K562 (cell line): ENCODE results near the gene ZNF620. TPM values are rescaled to one million over a fixed set of nuclear protein-coding genes. Genes with fewer than 3 reads are reported as not detected.

Experiments used
- ATAC-seq: fragments of 200-7000 bp; cut with Tn5 transposase; 3 replicates; pipeline ENCODE4 v1.9.1; 2020; ENCODE audit warnings: moderate library complexity
- BruUV-seq: library from RNA; stranded (reverse); fragments of 400-500 nt; replicated peaks from 2 replicates; lab custom pipeline; 2021; lab: Mats Ljungman, UMichigan
- CTCF ChIA-PET: fragments of 300-600 bp; formaldehyde crosslinking; extraction: SDS; loops from one replicate; lab custom pipeline; 2021; ENCODE audit warnings: low intra/inter-chr PET ratio; lab: Yijun Ruan, JAX
- POLR2A ChIA-PET: fragments of 300-600, 350-650 bp; sonication (Branson Sonifier 250); formaldehyde crosslinking; extraction: SDS; loops from one replicate; lab custom pipeline; 2021; ENCODE audit warnings: antibody characterized with exemption, inconsistent platforms; lab: Yijun Ruan, JAX
- DNase-seq, 4 experiments: peaks; one replicate each; pipeline versions ENCODE4 v3.0.0 to v3.0.0-alpha.2; 2011 to 2018; ENCODE audit warnings: low spot score in 3 of 4, mixed read lengths in 3 of 4; ENCODE audit errors: extremely low read depth in 1 of 4
- FAIRE-seq: peaks from 2 replicates; lab custom pipeline; 2011; peaks lifted over from hg19 to GRCh38; lab: Jason Lieb, UNC
- H2AFZ ChIP-seq: 2 replicates; pipeline ENCODE4 v1.6.0; 2011; ENCODE audit warnings: low read depth, low read length, control low read depth, inconsistent platforms
- H3K27ac ChIP-seq: fragments of 200-600 bp; 3 replicates; pipeline ENCODE4 v1.8.0; 2011; ENCODE audit warnings: low read depth, mild to moderate bottlenecking, control low read depth, inconsistent platforms, low read length, moderate library complexity, mixed read lengths; ENCODE audit errors: extremely low read depth
- H3K27me3 ChIP-seq, 2 experiments: fragments of 300-600 bp in 1 of 2; 2 replicates in 1 of 2; 3 replicates in 1 of 2; pipeline versions ENCODE4 v1.6.0 to v1.8.0; 2011; ENCODE audit warnings: inconsistent platforms in 2 of 2, low read length in 2 of 2, mild to moderate bottlenecking in 1 of 2, mixed read lengths in 1 of 2, moderate library complexity in 1 of 2; ENCODE audit not compliant: control insufficient read depth in 2 of 2, insufficient read depth in 2 of 2
- H3K36me3 ChIP-seq: fragments of 300-600 bp; 3 replicates; pipeline ENCODE4 v1.8.0; 2011; ENCODE audit warnings: mild to moderate bottlenecking, low read length, inconsistent platforms; ENCODE audit not compliant: control insufficient read depth, insufficient read depth
- H3K4me1 ChIP-seq, 2 experiments: fragments of 200-600 bp in 1 of 2; replicated peaks in 1 of 2; 2 replicates in 1 of 2; 3 replicates in 1 of 2; pipeline versions ENCODE4 v1.5.1 to v1.8.0; 2011; ENCODE audit warnings: inconsistent platforms in 2 of 2, low read length in 2 of 2, mild to moderate bottlenecking in 1 of 2, mixed read lengths in 1 of 2, moderate library complexity in 1 of 2; ENCODE audit not compliant: control insufficient read depth in 2 of 2, insufficient read depth in 2 of 2
- H3K4me2 ChIP-seq: 2 replicates; pipeline ENCODE4 v1.6.1; 2011; ENCODE audit warnings: low read length, control low read depth, inconsistent platforms, mixed read lengths; ENCODE audit not compliant: insufficient read depth
- H3K4me3 ChIP-seq: fragments of 200-600 bp; sonication (generic), shearing (Covaris generic); 2 replicates; pipeline ENCODE4 v1.5.1; 2016; ENCODE audit warnings: control low read depth, inconsistent platforms
- H3K79me2 ChIP-seq: fragments of 200-600 bp; 3 replicates; pipeline ENCODE4 v1.8.0; 2011; ENCODE audit warnings: low read length, inconsistent platforms; ENCODE audit not compliant: control insufficient read depth, insufficient read depth
- H3K9ac ChIP-seq, 2 experiments: 2 replicates each; pipeline versions ENCODE4 v1.6.0 to v1.6.1; 2011; ENCODE audit warnings: low read depth in 2 of 2, low read length in 2 of 2, control low read depth in 1 of 2, inconsistent platforms in 1 of 2, mild to moderate bottlenecking in 1 of 2, mixed read lengths in 1 of 2; ENCODE audit not compliant: insufficient read depth in 1 of 2
- H3K9me1 ChIP-seq: one replicate; pipeline ENCODE4 v1.6.0; 2011; ENCODE audit warnings: inconsistent platforms, mild to moderate bottlenecking, low read length, moderate library complexity; ENCODE audit not compliant: control insufficient read depth, insufficient read depth
- H3K9me3 ChIP-seq: replicated peaks from 2 replicates; pipeline ENCODE4 v1.5.1; 2011; ENCODE audit warnings: low read depth, low read length, inconsistent platforms; ENCODE audit not compliant: control insufficient read depth, insufficient read depth
- H4K20me1 ChIP-seq: replicated peaks from 2 replicates; pipeline ENCODE4 v1.6.1; 2011; ENCODE audit warnings: low read length, inconsistent platforms, mixed read lengths; ENCODE audit not compliant: control insufficient read depth, insufficient read depth
- CTCFL ChIP-seq: IDR thresholded peaks from 2 replicates; pipeline ENCODE4 v1.6.1; 2011; ENCODE audit warnings: borderline replicate concordance, low read depth, mild to moderate bottlenecking, moderate library complexity, low read length; ENCODE audit not compliant: insufficient read depth, poor library complexity, severe bottlenecking
- JUN ChIP-seq, 2 experiments: sonication (generic) in 1 of 2; formaldehyde crosslinking in 1 of 2; IDR thresholded peaks; 2 replicates each; pipeline versions ENCODE4 v1.6.1 to v1.8.0; 2012 to 2022; ENCODE audit warnings: borderline replicate concordance in 2 of 2, mild to moderate bottlenecking in 2 of 2, improper control_type of control experiment in 1 of 2, low read depth in 1 of 2, low read length in 1 of 2, missing genetic modification reagents in 1 of 2
- POU5F1 ChIP-seq: fragments of 150-350 bp; IDR thresholded peaks from 2 replicates; pipeline ENCODE4 v1.6.1; 2014; ENCODE audit warnings: borderline replicate concordance, low read length, low read depth, mild to moderate bottlenecking; ENCODE audit not compliant: partially characterized antibody
- U2AF1 ChIP-seq: fragments of 200-400 bp; formaldehyde crosslinking; optimal IDR thresholded peaks from 2 replicates; pipeline ENCODE3; 2017; ENCODE audit warnings: mild to moderate bottlenecking, low read depth, low read length, moderate library complexity
- ZNF395 ChIP-seq: fragments of 200-800 bp; sonication (Bioruptor generic); IDR thresholded peaks from 2 replicates; pipeline ENCODE4 v1.6.1; 2017; ENCODE audit warnings: missing genetic modification characterization, missing compliant biosample characterization
- WGBS: fragments of 100-300 bp; shearing (Covaris generic); methylation state at CpG from one replicate; pipeline ENCODE4 v1.1.6; 2016; ENCODE audit warnings: low coverage, mixed read lengths; ENCODE audit not compliant: insufficient coverage; ENCODE audit errors: missing lambda C conversion rate; 5-methylcytosine and 5-hydroxymethylcytosine counted together
- in situ Hi-C: fragments of 300-500 bp; cut with MboI; formaldehyde crosslinking; loops from 4 replicates; pipeline ENCODE4 v1.15.0; 2018; ENCODE audit warnings: inconsistent platforms, mixed read lengths
- intact Hi-C: fragments of 100-400 bp; cut with micrococcal nuclease; formaldehyde crosslinking; loops from 2 replicates; pipeline ENCODE4 v1.14.2; 2022
- polyA plus RNA-seq, 8 experiments: library from polyadenylated mRNA; depleted of rRNA in 4 of 8; stranded (reverse) in 5 of 8; unstranded in 3 of 8; fragments of >200 nt; fragmentation: Nextera tagmentation in 2 of 8; fragmentation: Illumina TruSeq in 1 of 8; extraction: Ambion mirVana in 2 of 8; extraction: Trizol in 1 of 8; gene quantifications; 2 replicates each; pipeline versions ENCODE4 v1.2.1 to v1.2.3, GENCODE V29; 2011 to 2014; ENCODE audit warnings: inconsistent platforms in 1 of 8, missing spikeins in 1 of 8
- total RNA-seq, 7 experiments: library from RNA; depleted of rRNA in 6 of 7; stranded (reverse); fragments of >200 nt in 6 of 7; fragmentation: Illumina TruSeq in 2 of 7; extraction: Trizol in 2 of 7; gene quantifications; 2 replicates each; pipeline versions ENCODE4 v1.2.1 to v1.2.3, GENCODE V29; 2011 to 2021; ENCODE audit warnings: low replicate concordance in 1 of 7
- TF ChIP-seq, protein P1 (sequence below): fragments of 450-650 bp; IDR thresholded peaks from 2 replicates; pipeline ENCODE4 v1.6.1; 2016
- TF ChIP-seq, protein P2 (sequence below): sonication (generic); formaldehyde crosslinking; IDR thresholded peaks from 2 replicates; pipeline ENCODE4 v1.8.1; 2022; ENCODE audit warnings: missing genetic modification reagents

Gene ZNF620
- total and polyA plus RNA-seq, 9 of the 15 experiments (the other 6 are each of a cell fraction or from before 2014, with no cell fraction given): 1.2 to 5.5 (median 3.3) TPM

DNA sequence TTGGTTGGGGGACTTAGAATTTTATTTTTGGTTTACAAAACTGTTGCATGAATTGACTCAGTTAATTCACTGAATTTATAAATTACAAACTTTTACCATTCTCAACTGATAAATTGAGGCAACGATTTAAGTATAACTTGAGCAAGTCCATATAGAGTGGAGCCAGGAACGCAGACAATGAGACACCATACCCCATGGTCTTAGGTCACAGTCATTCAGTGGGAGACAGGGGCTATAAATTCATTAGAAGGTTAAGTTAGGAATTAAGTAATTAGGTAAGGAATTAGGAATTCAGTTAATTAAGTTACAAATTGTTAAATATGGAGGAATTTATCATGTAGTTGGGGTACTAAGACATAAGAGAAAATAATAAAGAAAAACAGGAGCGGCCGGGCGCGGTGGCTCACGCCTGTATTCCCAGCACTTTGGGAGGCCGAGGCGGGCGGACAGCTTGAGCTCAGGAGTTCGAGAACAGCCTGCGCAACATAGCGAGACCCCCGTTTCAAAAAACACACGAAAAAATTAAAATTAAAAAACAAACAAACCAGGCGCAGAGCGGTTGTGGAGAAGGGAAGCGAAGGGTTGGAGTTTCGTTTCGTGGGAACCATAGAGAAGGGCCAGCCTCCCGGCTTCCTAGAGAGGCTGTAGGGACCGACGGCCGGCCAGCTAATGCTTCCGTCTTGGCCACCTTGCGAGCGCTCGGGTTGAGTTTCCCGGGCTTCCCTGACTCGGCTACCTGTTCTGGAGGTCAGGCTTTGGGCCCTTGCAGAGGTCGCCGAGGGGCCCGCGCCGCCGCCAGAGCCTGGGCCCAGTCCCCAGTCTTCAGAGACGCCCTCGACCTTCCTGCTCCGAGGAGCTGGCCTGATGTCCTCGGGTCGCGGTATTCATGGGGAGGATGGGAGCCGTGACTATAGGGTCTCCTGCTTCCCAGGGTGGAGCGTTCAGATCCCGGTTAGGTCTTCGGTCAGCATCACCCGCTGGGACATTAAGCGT lies 29.1 kb upstream of the ZNF620 start, which contains the start of gene ZNF619 (continued):
- peak; percentile 10 for TF ChIP-seq CTCFL
- no peak for TF ChIP-seq POU5F1

DNA sequence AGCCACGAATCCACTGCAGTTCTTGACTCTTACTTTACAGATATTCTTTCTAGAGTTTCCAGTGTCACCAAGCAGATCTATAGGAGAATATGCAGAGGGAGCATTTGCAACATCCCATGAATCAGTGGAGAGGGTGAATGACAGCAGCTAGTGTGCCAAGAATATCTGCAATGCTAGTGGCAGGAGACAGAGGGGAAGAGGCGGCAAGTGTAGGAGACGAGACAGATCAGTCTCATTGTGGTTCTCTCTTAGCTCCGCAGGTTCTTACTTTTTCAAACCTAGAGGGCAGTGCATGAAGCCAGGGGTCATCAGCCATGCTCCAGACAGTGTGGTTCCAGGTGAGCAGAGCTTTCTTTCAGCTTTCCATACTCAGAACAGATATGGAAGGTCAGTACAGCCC lies 28.2 kb upstream of the ZNF620 start:
- FAIRE-seq (peak; percentile 59), ATAC-seq (peak; percentile 64), DNase-seq (peak in 3 of 4 experiments; percentile 21 to 51 (median 43))
- Histone ChIP-seq H3K4me2 (peak overlapping the region; percentile 96), H2AFZ (peak overlapping the region; percentile 96), H3K27ac (peak overlapping the region; percentile 78; the same call in 1 of the 3 replicates), H3K9me1 (no peaks in the 10 kb centered on the region), H3K4me1 (peaks cover 4 to 5% of the 10 kb centered on the region in 2 experiments; a peak in 3 of 5 replicates), H4K20me1 (no peaks in the 10 kb centered on the region), H3K79me2 (peaks cover 10% of the 10 kb centered on the region; the same call in 2 of the 3 replicates), H3K9ac (peak overlapping the region; percentile 83 to 98), H3K4me3 (peak overlapping the region; percentile 66), H3K9me3 (no peaks in the 10 kb centered on the region), H3K27me3 (no peaks in the 10 kb centered on the region), H3K36me3 (peaks cover 38% of the 10 kb centered on the region)
- intact Hi-C loops (loop anchor here (2.0 kb wide), 1 partner anchor 21 kb away; the partner anchor contains the start of gene RPL14), in situ Hi-C loops (no loop called here)
- 10% methylated on average over 4 of the region's 4 CpGs for WGBS
- ChIA-PET POLR2A (interaction anchor here (0.6 to 9.6 kb wide), 5 partner anchors 8 to 47 kb away, joined by 4 to 102 read pairs (median 7); partner anchors contain the start of genes RPL14, ZNF620 and ZNF621), CTCF (no interaction called here)
- BruUV-seq: no TSS peak
- TF ChIP-seq, protein P1, sequence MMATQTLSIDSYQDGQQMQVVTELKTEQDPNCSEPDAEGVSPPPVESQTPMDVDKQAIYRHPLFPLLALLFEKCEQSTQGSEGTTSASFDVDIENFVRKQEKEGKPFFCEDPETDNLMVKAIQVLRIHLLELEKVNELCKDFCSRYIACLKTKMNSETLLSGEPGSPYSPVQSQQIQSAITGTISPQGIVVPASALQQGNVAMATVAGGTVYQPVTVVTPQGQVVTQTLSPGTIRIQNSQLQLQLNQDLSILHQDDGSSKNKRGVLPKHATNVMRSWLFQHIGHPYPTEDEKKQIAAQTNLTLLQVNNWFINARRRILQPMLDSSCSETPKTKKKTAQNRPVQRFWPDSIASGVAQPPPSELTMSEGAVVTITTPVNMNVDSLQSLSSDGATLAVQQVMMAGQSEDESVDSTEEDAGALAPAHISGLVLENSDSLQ: peak; percentile 76
- no peak for TF ChIP-seq JUN (IDR thresholded peaks at IDR 0.05; ENCODE audit: borderline replicate concordance, low read depth, low read length)
- TF ChIP-seq JUN (CRISPR knock-in tag; IDR thresholded peaks at IDR 0.05; ENCODE audit: borderline replicate concordance): no peak
- TF ChIP-seq, protein P2, sequence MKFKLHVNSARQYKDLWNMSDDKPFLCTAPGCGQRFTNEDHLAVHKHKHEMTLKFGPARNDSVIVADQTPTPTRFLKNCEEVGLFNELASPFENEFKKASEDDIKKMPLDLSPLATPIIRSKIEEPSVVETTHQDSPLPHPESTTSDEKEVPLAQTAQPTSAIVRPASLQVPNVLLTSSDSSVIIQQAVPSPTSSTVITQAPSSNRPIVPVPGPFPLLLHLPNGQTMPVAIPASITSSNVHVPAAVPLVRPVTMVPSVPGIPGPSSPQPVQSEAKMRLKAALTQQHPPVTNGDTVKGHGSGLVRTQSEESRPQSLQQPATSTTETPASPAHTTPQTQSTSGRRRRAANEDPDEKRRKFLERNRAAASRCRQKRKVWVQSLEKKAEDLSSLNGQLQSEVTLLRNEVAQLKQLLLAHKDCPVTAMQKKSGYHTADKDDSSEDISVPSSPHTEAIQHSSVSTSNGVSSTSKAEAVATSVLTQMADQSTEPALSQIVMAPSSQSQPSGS (CRISPR knock-in tag): no peak
- no peak for TF ChIP-seq U2AF1
- TF ChIP-seq ZNF395 (CRISPR knock-in tag): no peak
